GM18499 (cell line): Measurements from ENCODE around the gene PPAT.
"Not testable (repeated sequence)": the region's sequence is repeated elsewhere in the genome, so short reads cannot be mapped to it uniquely, and the experiment has no call there.

Experiments used
- ATAC-seq: cut with Tn5 transposase; IDR thresholded peaks from one replicate; pipeline ENCODE4 v1.9.1; 2021; ENCODE audit warnings: moderate number of reproducible peaks; ENCODE audit not compliant: insufficient read depth, unreplicated experiment

Gene PPAT

GRCh38 chr4:56387023-56388001 lies 48.1 kb downstream of the PPAT start, which contains the start of gene AASDH:
AASDH (minus strand) TSS chr4:56387491; CDS start chr4:56384299, 3,192 bp downstream.
- ATAC-seq, result peak; percentile 83

GRCh38 chr4:56386091-56386490 lies 49.3 kb downstream of the PPAT start:
- no peak for ATAC-seq

GRCh38 chr4:56375458-56375857 lies 60.0 kb downstream of the PPAT start:
- no peak for ATAC-seq

- ATAC-seq, result no peak
These were observed 60.5 kb downstream of the PPAT start for GRCh38 chr4:56374956-56375355.

GRCh38 chr4:56372774-56373173 lies 62.6 kb downstream of the PPAT start:
- no peak for ATAC-seq

DNA sequence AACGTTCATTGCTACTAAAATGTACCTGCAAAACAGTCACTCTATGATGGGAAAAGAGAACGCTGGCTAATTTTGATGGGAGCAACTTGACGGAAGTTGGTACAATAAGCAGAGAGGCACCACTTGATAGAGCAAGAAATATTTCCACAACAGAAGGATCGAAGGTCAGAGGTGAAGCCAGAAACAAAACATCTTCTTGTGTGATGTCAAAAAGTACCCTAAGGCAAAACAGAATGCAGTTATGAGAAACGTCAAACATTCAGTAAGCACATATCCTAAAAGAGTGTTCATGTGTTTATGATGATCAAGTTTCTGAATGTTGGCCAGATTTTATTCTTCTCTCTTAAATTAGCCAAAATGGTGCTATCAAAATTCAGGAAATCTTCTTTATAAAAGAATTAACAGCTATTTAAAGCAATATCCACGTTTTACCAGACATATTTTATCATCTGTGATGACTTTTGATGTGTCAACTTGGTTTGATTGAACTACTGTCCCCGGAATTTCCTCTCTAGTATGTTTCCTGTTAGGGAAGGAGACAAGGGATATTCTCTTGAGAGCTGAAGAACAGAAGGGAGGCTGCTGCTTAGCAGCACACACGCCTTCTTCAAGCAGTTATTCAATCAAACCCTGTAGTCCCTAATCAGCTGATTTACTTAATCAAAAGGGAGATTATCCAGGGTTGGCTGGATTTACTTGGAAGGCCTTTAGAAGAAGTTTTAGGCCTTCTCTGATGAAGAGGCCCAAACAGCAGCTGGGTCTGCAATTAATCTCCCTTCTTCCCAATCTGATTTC lies 63.8 kb downstream of the PPAT start:
- ATAC-seq, result no peak

DNA sequence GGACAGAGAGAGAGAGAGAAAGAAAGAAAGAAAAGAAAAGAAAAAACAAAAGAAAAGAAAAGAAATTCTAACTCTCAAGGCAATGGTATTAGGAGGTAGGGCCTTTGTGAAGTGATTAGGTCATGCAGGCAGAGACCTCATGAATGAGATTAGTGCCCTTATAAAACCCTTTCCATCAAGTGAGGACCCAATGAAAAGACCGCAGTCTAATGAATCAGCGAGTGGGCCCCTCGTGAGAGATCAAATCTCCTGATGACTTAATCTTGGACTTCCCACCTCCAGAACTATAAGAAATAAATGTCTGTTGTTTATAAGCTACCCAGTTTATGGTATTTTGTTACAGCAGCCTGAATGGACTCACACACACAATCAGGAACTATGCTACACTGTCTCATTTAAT lies 65.0 kb downstream of the PPAT start:
- no peak for ATAC-seq

DNA sequence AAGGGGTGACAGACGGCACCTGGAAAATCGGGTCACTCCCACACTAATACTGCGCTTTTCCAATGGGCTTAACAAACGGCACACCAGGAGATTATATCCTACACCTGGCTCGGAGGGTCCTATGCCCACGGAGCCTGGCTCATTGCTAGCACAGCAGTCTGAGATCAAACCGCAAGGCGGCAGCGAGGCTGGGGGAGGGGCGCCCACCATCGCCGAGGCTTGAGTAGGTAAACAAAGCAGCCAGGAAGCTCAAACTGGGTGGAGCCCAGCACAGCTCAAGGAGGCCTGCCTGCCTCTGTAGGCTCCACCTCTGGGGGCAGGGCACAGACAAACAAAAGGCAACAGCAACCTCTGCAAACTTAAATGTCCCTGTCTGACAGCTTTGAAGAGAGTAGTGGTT lies 72.4 kb downstream of the PPAT start:
- ATAC-seq, result not testable (repeated sequence)

- ATAC-seq, result no peak
These were observed 75.3 kb downstream of the PPAT start for GRCh38 chr4:56360071-56360470.

DNA sequence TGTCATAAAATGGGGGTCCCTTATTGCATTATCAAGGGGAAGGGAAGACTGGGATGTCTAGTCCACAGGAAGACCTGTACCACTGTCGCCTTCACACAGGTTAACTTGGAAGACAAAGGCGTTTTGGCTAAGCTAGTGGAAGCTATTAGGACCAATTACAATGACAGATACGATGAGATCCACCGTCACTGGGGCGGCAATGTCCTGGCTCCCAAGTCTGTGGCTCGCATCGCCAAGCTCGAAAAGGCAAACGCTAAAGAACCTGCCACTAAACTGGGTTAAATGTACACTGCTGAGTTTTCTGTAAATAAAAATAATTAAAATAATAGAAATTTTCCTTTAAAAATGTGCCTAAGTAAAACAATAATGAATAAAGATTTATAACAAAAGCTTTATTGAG lies 78.8 kb downstream of the PPAT start:
- ATAC-seq, result no peak

DNA sequence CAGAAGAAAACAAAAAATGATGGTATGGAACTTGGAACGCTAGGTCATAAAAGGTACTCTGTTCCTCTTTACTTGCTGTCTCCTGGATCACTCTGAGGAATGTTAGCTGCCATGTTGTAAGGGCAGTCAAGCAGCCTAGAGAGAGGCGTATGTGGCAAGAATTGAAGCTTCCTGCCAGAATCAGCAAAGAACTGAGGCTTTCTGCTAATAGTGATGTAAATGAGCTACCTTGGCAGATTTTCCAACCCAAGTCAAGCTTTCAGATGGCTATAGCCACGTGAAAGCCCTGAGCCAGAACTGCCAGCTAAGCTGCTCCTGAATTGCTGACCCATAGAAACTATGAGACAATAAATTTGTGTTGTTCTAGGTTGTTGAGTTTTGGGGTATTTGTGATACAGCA lies 86.8 kb downstream of the PPAT start:
- no peak for ATAC-seq

- ATAC-seq, result no peak
These were observed 90.0 kb downstream of the PPAT start for GRCh38 chr4:56345458-56345857.
